Calu3 (cell line): ENCODE measurements around the gene BTG4. TPM values are rescaled to one million over a fixed set of nuclear protein-coding genes. Genes with fewer than 3 reads are reported as not detected.

Source experiments
- BruUV-seq: library from RNA; stranded (reverse); fragments of 400-500 nt; replicated peaks from 2 replicates; lab custom pipeline; 2021; lab: Mats Ljungman, UMichigan
- CTCF ChIA-PET: fragments of 300-600 bp; sonication (Branson Sonifier 250); formaldehyde crosslinking; loops from one replicate; lab custom pipeline; 2022; ENCODE audit warnings: antibody characterized with exemption; lab: Charles Lee
- DNase-seq: peaks from one replicate; pipeline ENCODE4 v3.0.0; 2022
- H3K27ac Mint-ChIP-seq: one replicate; pipeline ENCODE4 v1.8.0; 2022; ENCODE audit warnings: mixed read lengths; ENCODE audit not compliant: unreplicated experiment
- H3K27me3 Mint-ChIP-seq: one replicate; pipeline ENCODE4 v1.8.0; 2022; ENCODE audit warnings: mixed read lengths; ENCODE audit not compliant: unreplicated experiment
- H3K36me3 Mint-ChIP-seq: one replicate; pipeline ENCODE4 v1.8.0; 2022; ENCODE audit warnings: mild to moderate bottlenecking, moderate library complexity, mixed read lengths; ENCODE audit not compliant: insufficient read depth, unreplicated experiment
- H3K4me1 Mint-ChIP-seq: one replicate; pipeline ENCODE4 v1.8.0; 2022; ENCODE audit warnings: mild to moderate bottlenecking, low read depth, mixed read lengths; ENCODE audit not compliant: unreplicated experiment
- H3K4me3 Mint-ChIP-seq: one replicate; pipeline ENCODE4 v1.8.0; 2022; ENCODE audit warnings: mild to moderate bottlenecking, low read depth, moderate library complexity, mixed read lengths; ENCODE audit not compliant: unreplicated experiment
- H3K9me3 Mint-ChIP-seq: one replicate; pipeline ENCODE4 v1.8.0; 2022; ENCODE audit warnings: low read depth, mixed read lengths; ENCODE audit not compliant: unreplicated experiment
- intact Hi-C: fragments of 100-400 bp; cut with micrococcal nuclease; formaldehyde crosslinking; loops from one replicate; pipeline ENCODE4 v1.10.0; 2022; ENCODE audit not compliant: unreplicated experiment
- total RNA-seq: library from RNA; stranded (reverse); gene quantifications from 2 replicates; pipeline ENCODE4 v1.2.3, GENCODE V29; 2022
- TF ChIP-seq, protein P1 (sequence below): fragments of 200-600 bp; IDR thresholded peaks from one replicate; pipeline ENCODE4 v1.8.0; 2022; ENCODE audit warnings: antibody characterized with exemption; ENCODE audit not compliant: unreplicated experiment

Gene BTG4
- total RNA-seq, 1 experiment from 2014 or later = not detected

DNA sequence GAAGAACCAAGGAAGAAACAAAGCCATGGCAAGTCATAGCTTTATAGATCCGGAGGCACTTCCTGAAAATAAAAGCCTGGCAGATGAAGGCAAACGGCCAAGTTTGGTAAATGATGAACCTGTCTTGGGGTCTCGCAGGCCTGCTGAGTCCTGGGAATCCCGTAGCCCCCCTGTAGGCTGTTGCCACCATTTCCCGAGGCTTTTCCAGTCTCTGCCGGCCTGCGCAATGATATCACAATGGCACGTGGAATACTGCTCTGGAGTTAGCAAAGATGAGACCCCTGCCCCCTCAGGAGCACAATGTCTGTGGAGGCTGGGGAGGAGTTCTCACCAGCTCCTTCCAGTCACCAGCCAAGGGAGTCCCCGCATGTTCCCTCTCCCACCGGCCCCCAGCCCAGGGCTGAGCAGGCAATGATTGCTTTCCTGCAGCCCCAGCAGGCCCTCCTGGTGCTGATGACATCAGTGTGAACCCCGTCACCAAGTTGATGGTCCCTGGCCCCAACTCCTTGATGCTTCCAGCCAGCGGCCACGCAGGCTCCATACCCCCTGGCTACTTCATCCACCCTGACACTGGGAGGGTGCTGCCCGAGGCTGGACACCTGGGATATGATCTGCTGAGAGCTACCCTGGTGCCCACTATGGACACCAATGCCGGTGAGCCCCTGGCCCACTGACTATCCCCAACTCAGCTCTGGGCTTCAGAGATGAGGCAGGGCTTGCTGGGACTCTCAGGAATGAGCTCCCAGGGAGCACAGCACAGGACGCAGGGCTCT, 55.9 kb downstream of the BTG4 start:
- no peak for DNase-seq
- Mint-ChIP-seq H3K36me3 (no peaks in the 10 kb centered on the region), H3K4me1 (no peaks in the 10 kb centered on the region), H3K27me3 (peaks cover 66% of the 10 kb centered on the region), H3K9me3 (no peaks in the 10 kb centered on the region), H3K4me3 (no peak overlapping the region), H3K27ac (no peak overlapping the region)
- TF ChIP-seq, protein P1, sequence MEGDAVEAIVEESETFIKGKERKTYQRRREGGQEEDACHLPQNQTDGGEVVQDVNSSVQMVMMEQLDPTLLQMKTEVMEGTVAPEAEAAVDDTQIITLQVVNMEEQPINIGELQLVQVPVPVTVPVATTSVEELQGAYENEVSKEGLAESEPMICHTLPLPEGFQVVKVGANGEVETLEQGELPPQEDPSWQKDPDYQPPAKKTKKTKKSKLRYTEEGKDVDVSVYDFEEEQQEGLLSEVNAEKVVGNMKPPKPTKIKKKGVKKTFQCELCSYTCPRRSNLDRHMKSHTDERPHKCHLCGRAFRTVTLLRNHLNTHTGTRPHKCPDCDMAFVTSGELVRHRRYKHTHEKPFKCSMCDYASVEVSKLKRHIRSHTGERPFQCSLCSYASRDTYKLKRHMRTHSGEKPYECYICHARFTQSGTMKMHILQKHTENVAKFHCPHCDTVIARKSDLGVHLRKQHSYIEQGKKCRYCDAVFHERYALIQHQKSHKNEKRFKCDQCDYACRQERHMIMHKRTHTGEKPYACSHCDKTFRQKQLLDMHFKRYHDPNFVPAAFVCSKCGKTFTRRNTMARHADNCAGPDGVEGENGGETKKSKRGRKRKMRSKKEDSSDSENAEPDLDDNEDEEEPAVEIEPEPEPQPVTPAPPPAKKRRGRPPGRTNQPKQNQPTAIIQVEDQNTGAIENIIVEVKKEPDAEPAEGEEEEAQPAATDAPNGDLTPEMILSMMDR = no peak
- intact Hi-C loops = loop anchor here (10.0 kb wide), 1 partner anchor 319 kb away; no protein-coding TSS in a partner anchor
- CTCF ChIA-PET = interaction anchor here (1.4 kb wide), 1 partner anchor 23 kb away, joined by 3 read pairs; no protein-coding TSS in a partner anchor
- BruUV-seq = no TSS peak

DNA sequence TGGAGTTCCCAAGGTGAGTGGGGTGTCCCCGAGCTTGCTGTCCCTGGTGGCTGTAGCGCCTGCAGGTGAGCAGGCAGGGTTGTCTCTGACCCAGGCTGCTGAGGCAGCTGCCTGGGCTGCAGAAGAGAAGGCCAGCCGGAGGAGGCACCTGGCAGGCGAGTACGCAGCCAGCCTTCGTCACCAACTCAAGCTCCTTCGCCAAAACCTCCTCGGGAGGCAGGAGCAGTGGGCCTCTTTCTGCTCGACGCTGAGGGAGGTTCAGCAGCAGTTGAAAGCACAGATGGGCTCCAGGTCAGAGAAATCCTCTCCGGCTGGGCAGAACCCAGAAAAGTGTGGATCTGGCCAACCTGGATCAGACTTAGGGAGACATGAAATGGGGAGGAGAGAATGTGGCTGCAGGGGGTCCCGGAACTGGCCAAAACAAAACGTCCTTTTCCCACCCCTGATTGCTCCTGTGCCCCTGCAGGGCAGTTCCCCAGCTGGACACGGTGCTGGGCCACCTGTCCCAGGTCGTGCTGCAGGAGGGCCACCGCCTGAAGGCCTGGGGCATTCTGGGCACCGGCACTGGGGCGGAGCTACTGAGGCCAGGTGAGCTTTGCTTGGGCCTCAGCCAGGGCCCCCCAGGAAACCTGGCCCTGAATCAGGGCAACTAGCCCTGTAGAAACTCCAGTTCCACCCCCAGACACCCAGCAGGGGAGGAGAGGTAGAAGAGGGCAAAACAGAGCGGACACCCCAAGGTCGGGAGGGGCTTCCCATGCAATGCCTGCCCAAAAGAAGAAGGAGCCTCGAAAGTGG, 56.7 kb downstream of the BTG4 start:
- H3K4me1 Mint-ChIP-seq = no peaks in the 10 kb centered on the region
- no TSS peak for BruUV-seq
- no peak overlapping the region for H3K27ac Mint-ChIP-seq
- TF ChIP-seq, protein P1 = no peak
- CTCF ChIA-PET = interaction anchor here (0.7 to 1.1 kb wide), 2 partner anchors 9 to 106 kb away, joined by 3 to 4 read pairs; no protein-coding TSS in a partner anchor
- H3K27me3 Mint-ChIP-seq = peaks cover 59% of the 10 kb centered on the region
- DNase-seq = no peak
- intact Hi-C loops = loop anchor here (10.0 kb wide), 1 partner anchor 319 kb away; no protein-coding TSS in a partner anchor
- no peaks in the 10 kb centered on the region for H3K9me3 Mint-ChIP-seq
- H3K36me3 Mint-ChIP-seq = no peaks in the 10 kb centered on the region
- no peak overlapping the region for H3K4me3 Mint-ChIP-seq

DNA sequence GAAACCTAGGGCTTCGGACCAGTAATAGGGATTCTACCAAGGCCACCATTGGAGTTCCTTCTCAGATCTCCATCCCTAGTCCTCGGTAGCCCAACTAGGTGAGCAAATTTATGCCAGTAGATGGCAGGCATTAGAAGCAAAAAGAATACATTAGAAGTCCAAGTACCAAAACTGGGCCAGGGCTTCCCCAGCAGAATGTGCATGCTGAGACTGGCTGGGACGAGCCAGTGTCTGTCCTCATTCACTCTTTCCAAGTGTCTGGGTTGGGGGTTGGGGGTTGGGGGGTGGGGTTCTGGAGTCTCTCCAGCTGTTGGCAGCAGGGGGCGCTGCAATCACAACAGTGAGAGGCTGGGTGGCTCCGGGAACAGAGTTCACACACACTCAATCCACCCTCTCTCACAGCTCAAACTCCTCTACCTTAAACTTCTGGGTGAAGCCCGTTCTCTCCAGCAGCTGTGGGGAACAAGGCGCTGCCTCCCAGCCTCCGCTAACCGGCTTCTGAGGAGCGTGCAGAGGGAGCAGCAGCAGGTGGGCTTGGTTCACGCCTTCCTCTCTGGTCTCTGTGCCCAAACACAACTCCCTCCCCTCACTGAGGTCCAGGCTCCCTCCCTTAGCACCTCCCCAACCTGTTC, 57.5 kb downstream of the BTG4 start:
- no peak overlapping the region for H3K4me3 Mint-ChIP-seq
- no peaks in the 10 kb centered on the region for H3K4me1 Mint-ChIP-seq
- H3K9me3 Mint-ChIP-seq = no peaks in the 10 kb centered on the region
- H3K27ac Mint-ChIP-seq = no peak overlapping the region
- peaks cover 51% of the 10 kb centered on the region for H3K27me3 Mint-ChIP-seq
- CTCF ChIA-PET = interaction anchor here (0.7 to 1.1 kb wide), 2 partner anchors 8 to 107 kb away, joined by 3 to 4 read pairs; no protein-coding TSS in a partner anchor
- no TSS peak for BruUV-seq
- TF ChIP-seq, protein P1 = peak; percentile 66
- intact Hi-C loops = loop anchor here (1.0 to 10.0 kb wide), 3 partner anchors 112 to 387 kb away; no protein-coding TSS in a partner anchor
- peak; percentile 60 for DNase-seq
- H3K36me3 Mint-ChIP-seq = no peaks in the 10 kb centered on the region
